GM12878 (cell line): ENCODE data around the gene PDGFD. TPM values are rescaled to one million over a fixed set of nuclear protein-coding genes. Genes with fewer than 3 reads are reported as not detected.

ENCODE experiments used
- ATAC-seq: fragments of 200-7000 bp; cut with Tn5 transposase; 3 replicates; pipeline ENCODE4 v1.9.1; 2020; ENCODE audit warnings: mild to moderate bottlenecking, moderate library complexity
- BruUV-seq: library from RNA; stranded (reverse); fragments of 400-500 nt; replicated peaks from 2 replicates; lab custom pipeline; 2021; lab: Mats Ljungman, UMichigan
- CTCF ChIA-PET: fragments of 300-600 bp; sonication (Branson Sonifier 250); formaldehyde crosslinking; extraction: SDS; loops from one replicate; lab custom pipeline; 2021; ENCODE audit warnings: inconsistent platforms; lab: Yijun Ruan, JAX
- POLR2A ChIA-PET: fragments of 350-600 bp; formaldehyde crosslinking; extraction: SDS; loops from one replicate; lab custom pipeline; 2021; ENCODE audit warnings: inconsistent platforms; lab: Charles Lee
- RAD21 ChIA-PET: fragments of 300-600 bp; sonication (Branson Sonifier 250); formaldehyde crosslinking; loops from one replicate; lab custom pipeline; 2023; ENCODE audit warnings: antibody characterized with exemption; ENCODE audit not compliant: unreplicated experiment; lab: Charles Lee
- SMC1A ChIA-PET: fragments of 300-600 bp; sonication (Branson Sonifier 250); formaldehyde crosslinking; loops from one replicate; lab custom pipeline; 2023; ENCODE audit not compliant: unreplicated experiment, uncharacterized antibody; lab: Charles Lee
- DNase-seq: peaks from one replicate; pipeline ENCODE4 v3.0.0-alpha.2; 2011; ENCODE audit warnings: low read depth, low spot score
- FAIRE-seq: peaks from 3 replicates; lab custom pipeline; 2011; peaks lifted over from hg19 to GRCh38; lab: Jason Lieb, UNC
- H2AFZ ChIP-seq: 2 replicates; pipeline ENCODE4 v1.6.0; 2011; ENCODE audit warnings: low read depth, low read length, control low read depth; ENCODE audit not compliant: control insufficient read depth
- H3K27ac ChIP-seq: 2 replicates; pipeline ENCODE4 v1.5.1; 2011; ENCODE audit warnings: control low read depth; ENCODE audit not compliant: control insufficient read depth, insufficient read depth
- H3K27me3 ChIP-seq, 2 experiments: replicated peaks in 1 of 2; 2 replicates each; pipeline versions ENCODE4 v1.6.0 to v1.6.1; 2011; ENCODE audit warnings: low read length in 1 of 2; ENCODE audit not compliant: control insufficient read depth in 2 of 2, insufficient read depth in 2 of 2
- H3K36me3 ChIP-seq, 2 experiments: 2 replicates each; pipeline ENCODE4 v1.5.1; 2011; ENCODE audit warnings: low read length in 1 of 2; ENCODE audit not compliant: control insufficient read depth in 2 of 2, insufficient read depth in 2 of 2
- H3K4me1 ChIP-seq: 2 replicates; pipeline ENCODE4 v1.6.1; 2011; ENCODE audit warnings: mild to moderate bottlenecking, low read length, moderate library complexity, mixed read lengths; ENCODE audit not compliant: control insufficient read depth, insufficient read depth
- H3K4me2 ChIP-seq: 2 replicates; pipeline ENCODE4 v1.6.0; 2011; ENCODE audit warnings: control low read depth; ENCODE audit not compliant: control insufficient read depth, insufficient read depth
- H3K4me3 ChIP-seq: fragments of 200-600 bp; sonication (generic); 2 replicates; pipeline ENCODE4 v1.5.1; 2016
- H3K79me2 ChIP-seq: 2 replicates; pipeline ENCODE4 v1.6.0; 2011; ENCODE audit warnings: low read length; ENCODE audit not compliant: control insufficient read depth, insufficient read depth
- H3K9ac ChIP-seq: 2 replicates; pipeline ENCODE4 v1.8.0; 2011; ENCODE audit warnings: low read length, control low read depth, mixed read lengths; ENCODE audit not compliant: control insufficient read depth, insufficient read depth
- H3K9me3 ChIP-seq: replicated peaks from 3 replicates; pipeline ENCODE4 v1.5.1; 2011; ENCODE audit warnings: mild to moderate bottlenecking, low read length; ENCODE audit not compliant: control insufficient read depth, insufficient read depth
- H4K20me1 ChIP-seq: 2 replicates; pipeline ENCODE4 v1.6.0; 2011; ENCODE audit not compliant: control insufficient read depth, insufficient read depth
- ATF7 ChIP-seq: fragments of 450-650 bp; IDR thresholded peaks from 2 replicates; pipeline ENCODE4 v1.6.1; 2016; ENCODE audit warnings: low read depth, mild to moderate bottlenecking
- CBX5 ChIP-seq: sonication (generic); IDR thresholded peaks from 2 replicates; pipeline ENCODE4 v1.6.1; 2016; ENCODE audit warnings: low read depth, moderate library complexity, mild to moderate bottlenecking, inconsistent platforms
- DPF2 ChIP-seq: fragments of 450-650 bp; IDR thresholded peaks from 2 replicates; pipeline ENCODE4 v1.6.1; 2017; ENCODE audit warnings: mild to moderate bottlenecking
- HCFC1 ChIP-seq: fragments of 150-350 bp; IDR thresholded peaks from 2 replicates; pipeline ENCODE4 v1.6.1; 2014; ENCODE audit warnings: low read length
- IKZF1 ChIP-seq: fragments of 450-650 bp; conservative IDR thresholded peaks from 2 replicates; pipeline ENCODE4 v1.6.1; 2017; ENCODE audit warnings: antibody characterized with exemption, mild to moderate bottlenecking
- IKZF2 ChIP-seq, 2 experiments: fragments of 450-650 bp; IDR thresholded peaks; 2 replicates each; pipeline ENCODE4 v1.6.1; 2017; ENCODE audit warnings: mild to moderate bottlenecking in 2 of 2, moderate library complexity in 2 of 2
- MTA2 ChIP-seq: fragments of 450-650 bp; IDR thresholded peaks from 2 replicates; pipeline ENCODE4 v1.6.1; 2016; ENCODE audit warnings: low read depth, mild to moderate bottlenecking, moderate library complexity
- RAD51 ChIP-seq: fragments of 450-650 bp; IDR thresholded peaks from 2 replicates; pipeline ENCODE4 v1.6.1; 2016; ENCODE audit warnings: moderate library complexity, mild to moderate bottlenecking, inconsistent platforms
- SIN3A ChIP-seq: IDR thresholded peaks from 2 replicates; pipeline ENCODE4 v1.6.1; 2012; ENCODE audit warnings: low read depth, low read length, improper control_type of control experiment
- SMC3 ChIP-seq: IDR thresholded peaks from 2 replicates; pipeline ENCODE4 v1.6.1; 2011; ENCODE audit warnings: low read length, improper control_type of control experiment, borderline replicate concordance
- ZNF24 ChIP-seq: fragments of 450-650 bp; IDR thresholded peaks from 2 replicates; pipeline ENCODE4 v1.6.1; 2017; ENCODE audit warnings: antibody characterized with exemption, mild to moderate bottlenecking
- ZNF384 ChIP-seq: IDR thresholded peaks from 2 replicates; pipeline ENCODE4 v1.6.1; 2012; ENCODE audit warnings: low read depth, mild to moderate bottlenecking, low read length, improper control_type of control experiment, borderline replicate concordance
- ZZZ3 ChIP-seq: IDR thresholded peaks from 2 replicates; pipeline ENCODE4 v1.6.1; 2011; ENCODE audit warnings: low read depth; ENCODE audit not compliant: control insufficient read depth, insufficient read length
- WGBS: methylation state at CpG from one replicate; pipeline ENCODE4 v1.1.6; 2016; ENCODE audit warnings: low lambda C conversion rate; ENCODE audit not compliant: insufficient replicate concordance, insufficient coverage; ENCODE audit errors: missing lambda C conversion rate; 5-methylcytosine and 5-hydroxymethylcytosine counted together
- in situ Hi-C: fragments of 300-500 bp; cut with MboI; formaldehyde crosslinking; loops from 9 replicates; pipeline ENCODE4 v1.14.3; 2018; ENCODE audit warnings: mixed read lengths
- intact Hi-C: fragments of 100-400 bp; cut with micrococcal nuclease; formaldehyde crosslinking; loops from one replicate; pipeline ENCODE4 v1.14.2; 2022; ENCODE audit not compliant: unreplicated experiment
- polyA plus RNA-seq, 11 experiments: library from polyadenylated mRNA; depleted of rRNA in 4 of 11; unstranded in 6 of 11; stranded (reverse) in 5 of 11; fragments of >200 nt; fragmentation: Nextera tagmentation in 4 of 11; fragmentation: Illumina TruSeq in 1 of 11; extraction: Ambion mirVana in 4 of 11; extraction: Trizol in 1 of 11; gene quantifications; 1 replicate in 1 of 11; 2 replicates in 10 of 11; pipeline versions ENCODE4 v1.2.1 to v1.2.3, GENCODE V29; 2011 to 2016; ENCODE audit warnings: inconsistent platforms in 2 of 11, missing spikeins in 2 of 11, low read depth in 1 of 11
- total RNA-seq, 4 experiments: library from RNA; depleted of rRNA in 3 of 4; stranded (reverse); fragments of >200 nt in 3 of 4; fragmentation: Illumina TruSeq in 1 of 4; extraction: Trizol in 1 of 4; gene quantifications; 2 replicates each; pipeline versions ENCODE4 v1.2.1 to v1.2.3, GENCODE V29; 2013 to 2021
- TF ChIP-seq, protein P1 (sequence below): IDR thresholded peaks from 2 replicates; pipeline ENCODE4 v1.6.1; 2012; ENCODE audit warnings: low read length, inconsistent platforms
- TF ChIP-seq, protein P2 (sequence below): fragments of 450-650 bp; conservative IDR thresholded peaks from 2 replicates; pipeline ENCODE4 v1.6.1; 2017; ENCODE audit warnings: mild to moderate bottlenecking, moderate library complexity
- TF ChIP-seq, protein P3 (sequence below): fragments of 450-650 bp; IDR thresholded peaks from 2 replicates; pipeline ENCODE4 v1.6.1; 2017; ENCODE audit warnings: low read depth, mild to moderate bottlenecking, moderate library complexity
- TF ChIP-seq, protein P4 (sequence below): fragments of 450-650 bp; IDR thresholded peaks from 2 replicates; pipeline ENCODE4 v1.6.1; 2017; ENCODE audit warnings: mild to moderate bottlenecking

PDGFD gene
- total and polyA plus RNA-seq, 10 of the 15 experiments (the other 5 are each of a cell fraction or from before 2014, with no cell fraction given): 0.05 to 0.13 TPM; not detected in 8

DNA sequence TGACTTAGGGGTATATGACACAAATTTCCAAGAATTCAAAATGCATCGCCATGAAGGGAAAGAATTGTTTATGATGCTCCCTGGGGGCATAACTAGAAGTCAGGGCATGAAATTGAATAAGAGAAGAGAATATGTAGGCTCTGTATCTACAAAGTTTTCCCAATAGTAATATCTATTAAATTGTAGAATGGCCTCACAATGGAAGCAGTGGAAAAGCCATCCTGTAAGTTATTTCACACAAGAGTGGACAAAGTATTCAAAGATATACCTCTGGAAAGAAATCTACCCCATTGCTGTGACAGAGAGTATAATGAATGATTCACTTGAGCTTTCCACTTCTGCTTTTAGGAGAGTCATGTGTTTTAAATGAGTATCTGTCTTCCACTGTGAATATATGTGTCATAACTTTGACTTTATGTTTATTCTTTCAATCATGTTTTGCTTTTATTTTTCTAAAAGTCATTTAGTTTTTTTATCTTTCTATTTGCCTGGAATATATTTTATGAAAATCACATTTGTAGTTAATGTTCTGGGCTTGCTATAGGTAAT lies 193.2 kb downstream of the PDGFD start:
- Histone ChIP-seq H3K36me3 (no peaks in the 10 kb centered on the region), H3K27me3 (no peaks in the 10 kb centered on the region; a peak in 1 of 4 replicates), H3K79me2 (no peaks in the 10 kb centered on the region), H4K20me1 (no peaks in the 10 kb centered on the region), H3K9ac (no peak overlapping the region), H2AFZ (no peak overlapping the region), H3K9me3 (no peaks in the 10 kb centered on the region), H3K27ac (no peak overlapping the region), H3K4me2 (no peak overlapping the region), H3K4me1 (no peaks in the 10 kb centered on the region; the same call in 1 of the 2 replicates), H3K4me3 (no peak overlapping the region)
- DNase-seq: no peak
- SMC1A ChIA-PET: interaction anchor here (1.1 to 1.2 kb wide), 2 partner anchors 9 to 31 kb away, joined by 3 read pairs; no protein-coding TSS in a partner anchor
- no TSS peak for BruUV-seq
- FAIRE-seq: no peak
- intact Hi-C loops (no loop called here), in situ Hi-C loops (no loop called here)
- RAD21 ChIA-PET: interaction anchor here (1.0 to 1.1 kb wide), 2 partner anchors 12 to 45 kb away, joined by 4 to 6 read pairs; no protein-coding TSS in a partner anchor
- CTCF ChIA-PET: no interaction called here
- POLR2A ChIA-PET: no interaction called here
- 76% methylated on average over 1 of the region's 1 CpG for WGBS
- ATAC-seq: peak; percentile 88
- TF ChIP-seq DPF2 (peak; percentile 46; the same call in 1 of the 2 replicates), IKZF2 (IDR thresholded peaks at IDR 0.05) (peak; percentile 21 to 22; a peak in 2 of 4 replicates), CBX5 (no peak), IKZF1 (0 out of 2 replicates have a peak, but pooled peaks have one; percentile 13), RAD51 (peak; percentile 48; the same call in 1 of the 2 replicates), ZNF384 (no peak), MTA2 (peak; percentile 78), HCFC1 (no peak), SMC3 (no peak), ZZZ3 (no peak), ATF7 (peak; percentile 69; the same call in 1 of the 2 replicates), ZNF24 (peak; percentile 84), SIN3A (no peak)
- TF ChIP-seq, protein P1, sequence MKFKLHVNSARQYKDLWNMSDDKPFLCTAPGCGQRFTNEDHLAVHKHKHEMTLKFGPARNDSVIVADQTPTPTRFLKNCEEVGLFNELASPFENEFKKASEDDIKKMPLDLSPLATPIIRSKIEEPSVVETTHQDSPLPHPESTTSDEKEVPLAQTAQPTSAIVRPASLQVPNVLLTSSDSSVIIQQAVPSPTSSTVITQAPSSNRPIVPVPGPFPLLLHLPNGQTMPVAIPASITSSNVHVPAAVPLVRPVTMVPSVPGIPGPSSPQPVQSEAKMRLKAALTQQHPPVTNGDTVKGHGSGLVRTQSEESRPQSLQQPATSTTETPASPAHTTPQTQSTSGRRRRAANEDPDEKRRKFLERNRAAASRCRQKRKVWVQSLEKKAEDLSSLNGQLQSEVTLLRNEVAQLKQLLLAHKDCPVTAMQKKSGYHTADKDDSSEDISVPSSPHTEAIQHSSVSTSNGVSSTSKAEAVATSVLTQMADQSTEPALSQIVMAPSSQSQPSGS: no peak
- TF ChIP-seq, protein P2, sequence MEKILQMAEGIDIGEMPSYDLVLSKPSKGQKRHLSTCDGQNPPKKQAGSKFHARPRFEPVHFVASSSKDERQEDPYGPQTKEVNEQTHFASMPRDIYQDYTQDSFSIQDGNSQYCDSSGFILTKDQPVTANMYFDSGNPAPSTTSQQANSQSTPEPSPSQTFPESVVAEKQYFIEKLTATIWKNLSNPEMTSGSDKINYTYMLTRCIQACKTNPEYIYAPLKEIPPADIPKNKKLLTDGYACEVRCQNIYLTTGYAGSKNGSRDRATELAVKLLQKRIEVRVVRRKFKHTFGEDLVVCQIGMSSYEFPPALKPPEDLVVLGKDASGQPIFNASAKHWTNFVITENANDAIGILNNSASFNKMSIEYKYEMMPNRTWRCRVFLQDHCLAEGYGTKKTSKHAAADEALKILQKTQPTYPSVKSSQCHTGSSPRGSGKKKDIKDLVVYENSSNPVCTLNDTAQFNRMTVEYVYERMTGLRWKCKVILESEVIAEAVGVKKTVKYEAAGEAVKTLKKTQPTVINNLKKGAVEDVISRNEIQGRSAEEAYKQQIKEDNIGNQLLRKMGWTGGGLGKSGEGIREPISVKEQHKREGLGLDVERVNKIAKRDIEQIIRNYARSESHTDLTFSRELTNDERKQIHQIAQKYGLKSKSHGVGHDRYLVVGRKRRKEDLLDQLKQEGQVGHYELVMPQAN: no peak
- TF ChIP-seq, protein P3, sequence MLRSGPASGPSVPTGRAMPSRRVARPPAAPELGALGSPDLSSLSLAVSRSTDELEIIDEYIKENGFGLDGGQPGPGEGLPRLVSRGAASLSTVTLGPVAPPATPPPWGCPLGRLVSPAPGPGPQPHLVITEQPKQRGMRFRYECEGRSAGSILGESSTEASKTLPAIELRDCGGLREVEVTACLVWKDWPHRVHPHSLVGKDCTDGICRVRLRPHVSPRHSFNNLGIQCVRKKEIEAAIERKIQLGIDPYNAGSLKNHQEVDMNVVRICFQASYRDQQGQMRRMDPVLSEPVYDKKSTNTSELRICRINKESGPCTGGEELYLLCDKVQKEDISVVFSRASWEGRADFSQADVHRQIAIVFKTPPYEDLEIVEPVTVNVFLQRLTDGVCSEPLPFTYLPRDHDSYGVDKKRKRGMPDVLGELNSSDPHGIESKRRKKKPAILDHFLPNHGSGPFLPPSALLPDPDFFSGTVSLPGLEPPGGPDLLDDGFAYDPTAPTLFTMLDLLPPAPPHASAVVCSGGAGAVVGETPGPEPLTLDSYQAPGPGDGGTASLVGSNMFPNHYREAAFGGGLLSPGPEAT: peak; percentile 41; the same call in 1 of the 2 replicates
- TF ChIP-seq, protein P4, sequence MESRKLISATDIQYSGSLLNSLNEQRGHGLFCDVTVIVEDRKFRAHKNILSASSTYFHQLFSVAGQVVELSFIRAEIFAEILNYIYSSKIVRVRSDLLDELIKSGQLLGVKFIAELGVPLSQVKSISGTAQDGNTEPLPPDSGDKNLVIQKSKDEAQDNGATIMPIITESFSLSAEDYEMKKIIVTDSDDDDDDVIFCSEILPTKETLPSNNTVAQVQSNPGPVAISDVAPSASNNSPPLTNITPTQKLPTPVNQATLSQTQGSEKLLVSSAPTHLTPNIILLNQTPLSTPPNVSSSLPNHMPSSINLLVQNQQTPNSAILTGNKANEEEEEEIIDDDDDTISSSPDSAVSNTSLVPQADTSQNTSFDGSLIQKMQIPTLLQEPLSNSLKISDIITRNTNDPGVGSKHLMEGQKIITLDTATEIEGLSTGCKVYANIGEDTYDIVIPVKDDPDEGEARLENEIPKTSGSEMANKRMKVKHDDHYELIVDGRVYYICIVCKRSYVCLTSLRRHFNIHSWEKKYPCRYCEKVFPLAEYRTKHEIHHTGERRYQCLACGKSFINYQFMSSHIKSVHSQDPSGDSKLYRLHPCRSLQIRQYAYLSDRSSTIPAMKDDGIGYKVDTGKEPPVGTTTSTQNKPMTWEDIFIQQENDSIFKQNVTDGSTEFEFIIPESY: no peak
